Nephron (organoid): ENCODE data around the gene SNX27.
"Not testable (repeated sequence)": the region's sequence is repeated elsewhere in the genome, so short reads cannot be mapped to it uniquely, and the experiment has no call there.

ENCODE experiments used
- H3K27ac Mint-ChIP-seq, 3 experiments: 2 replicates each; pipeline ENCODE4 v1.8.0; 2020; ENCODE audit warnings: mixed read lengths in 3 of 3, mild to moderate bottlenecking in 2 of 3, moderate library complexity in 1 of 3
- H3K27me3 Mint-ChIP-seq: 2 replicates; pipeline ENCODE4 v1.8.0; 2021; ENCODE audit warnings: low read depth, mild to moderate bottlenecking, moderate library complexity, mixed read lengths
- H3K36me3 Mint-ChIP-seq: 2 replicates; pipeline ENCODE4 v1.8.0; 2020; ENCODE audit warnings: low read depth, mixed read lengths
- H3K4me1 Mint-ChIP-seq: 2 replicates; pipeline ENCODE4 v1.8.0; 2020; ENCODE audit warnings: mixed read lengths
- H3K4me3 Mint-ChIP-seq, 3 experiments: 2 replicates each; pipeline ENCODE4 v1.8.0; 2020; ENCODE audit warnings: mild to moderate bottlenecking in 3 of 3, mixed read lengths in 3 of 3, moderate library complexity in 2 of 3
- H3K9me3 Mint-ChIP-seq: 2 replicates; pipeline ENCODE4 v1.8.0; 2020; ENCODE audit warnings: mixed read lengths
- CTCF ChIP-seq, 3 experiments: fragments of 200-600 bp; sonication (generic); IDR thresholded peaks; one replicate each; pipeline ENCODE4 v1.5.0; 2021; ENCODE audit warnings: antibody characterized with exemption in 3 of 3; ENCODE audit not compliant: unreplicated experiment in 3 of 3

Gene SNX27

GRCh38 chr1:151729157-151729965 is 117.5 kb downstream of the SNX27 start:
- H3K9me3 Mint-ChIP-seq: no peaks in the 10 kb centered on the region
- TF ChIP-seq CTCF (IDR thresholded peaks at IDR 0.05; ENCODE audit: unreplicated experiment in 3 of 3): no peak
- H3K27ac Mint-ChIP-seq: no peak overlapping the region

GRCh38 chr1:151729966-151730291 is 118.1 kb downstream of the SNX27 start:
- Mint-ChIP-seq H3K36me3 (no peaks in the 10 kb centered on the region), H3K4me1 (peaks cover 10% of the 10 kb centered on the region), H3K4me3 (no peak overlapping the region), H3K9me3 (no peaks in the 10 kb centered on the region), H3K27me3 (peaks cover 58% of the 10 kb centered on the region), H3K27ac (no peak overlapping the region)
- no peak for TF ChIP-seq CTCF (IDR thresholded peaks at IDR 0.05; ENCODE audit: unreplicated experiment in 3 of 3)

More at GRCh38 chr1:151729157-151729965, 117.5 kb downstream of the SNX27 start:
- peaks cover 10% of the 10 kb centered on the region for H3K4me1 Mint-ChIP-seq
- H3K27me3 Mint-ChIP-seq: peaks cover 61% of the 10 kb centered on the region
- H3K36me3 Mint-ChIP-seq: no peaks in the 10 kb centered on the region
- no peak overlapping the region for H3K4me3 Mint-ChIP-seq

- H3K9me3 Mint-ChIP-seq: peaks cover 9% of the 10 kb centered on the region
- no peak overlapping the region for H3K4me3 Mint-ChIP-seq
- no peaks in the 10 kb centered on the region for H3K36me3 Mint-ChIP-seq
- H3K4me1 Mint-ChIP-seq: peaks cover 8% of the 10 kb centered on the region
- H3K27me3 Mint-ChIP-seq: peaks cover 43% of the 10 kb centered on the region
- H3K27ac Mint-ChIP-seq: no peak overlapping the region
- TF ChIP-seq CTCF (IDR thresholded peaks at IDR 0.05; ENCODE audit: unreplicated experiment in 3 of 3): no peak
Observed at GRCh38 chr1:151733126-151733525, 121.3 kb downstream of the SNX27 start.

- Mint-ChIP-seq H3K27me3 (peaks cover 39% of the 10 kb centered on the region), H3K9me3 (peaks cover 12% of the 10 kb centered on the region)
- H3K4me1 Mint-ChIP-seq, H3K36me3 Mint-ChIP-seq, H3K27ac Mint-ChIP-seq, H3K4me3 Mint-ChIP-seq: not testable (repeated sequence)
Observed at GRCh38 chr1:151733995-151734394, 122.1 kb downstream of the SNX27 start.

GRCh38 chr1:151737026-151737425 is 125.2 kb downstream of the SNX27 start:
- H3K27me3 Mint-ChIP-seq: peaks cover 34% of the 10 kb centered on the region
- peaks cover 12% of the 10 kb centered on the region for H3K9me3 Mint-ChIP-seq
- no peak for TF ChIP-seq CTCF (IDR thresholded peaks at IDR 0.05; ENCODE audit: unreplicated experiment in 3 of 3)
- no peak overlapping the region for H3K27ac Mint-ChIP-seq
- H3K4me1 Mint-ChIP-seq: no peaks in the 10 kb centered on the region
- no peak overlapping the region for H3K4me3 Mint-ChIP-seq
- no peaks in the 10 kb centered on the region for H3K36me3 Mint-ChIP-seq

- TF ChIP-seq CTCF (IDR thresholded peaks at IDR 0.05; ENCODE audit: unreplicated experiment in 3 of 3): no peak
- Mint-ChIP-seq H3K27ac (no peak overlapping the region), H3K4me1 (no peaks in the 10 kb centered on the region), H3K9me3 (peaks cover 12% of the 10 kb centered on the region), H3K36me3 (no peaks in the 10 kb centered on the region), H3K4me3 (no peak overlapping the region), H3K27me3 (peaks cover 35% of the 10 kb centered on the region)
Observed at GRCh38 chr1:151737479-151737878, 125.6 kb downstream of the SNX27 start.
